ENCODE data around the gene VAMP8. TPM values are rescaled to one million over a fixed set of nuclear protein-coding genes. Genes with fewer than 3 reads are reported as not detected.

VAMP8 gene
- total RNA-seq, 1 experiment from 2014 or later = 3.4 TPM

DNA sequence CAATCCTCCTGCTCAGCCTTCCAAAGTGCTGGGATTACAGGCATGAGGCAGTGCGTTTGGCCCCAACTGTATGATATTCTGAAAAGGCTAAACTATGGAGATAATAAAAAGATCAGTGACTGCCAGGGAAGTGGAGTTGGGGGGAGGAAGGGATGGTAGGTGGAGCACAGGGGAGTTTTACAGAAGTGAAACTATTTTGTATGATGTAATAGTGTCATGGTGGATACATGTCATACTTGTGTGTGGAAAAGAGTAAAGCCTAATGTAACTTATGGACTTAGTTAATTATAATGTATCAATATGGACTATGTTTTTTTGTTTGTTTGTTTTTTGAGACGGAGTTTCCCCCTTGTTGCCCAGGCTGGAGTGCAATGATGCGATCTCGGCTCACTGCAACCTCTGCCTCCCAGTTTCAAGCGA is 13.2 kb upstream of the VAMP8 start:
- no peak for DNase-seq (ENCODE audit: low read depth)
- in situ Hi-C loops (cut with HindIII; ENCODE audit: low pct_unique_long_range_greater_than_20kb, low sequenced_read_pairs) = no loop called here

DNA sequence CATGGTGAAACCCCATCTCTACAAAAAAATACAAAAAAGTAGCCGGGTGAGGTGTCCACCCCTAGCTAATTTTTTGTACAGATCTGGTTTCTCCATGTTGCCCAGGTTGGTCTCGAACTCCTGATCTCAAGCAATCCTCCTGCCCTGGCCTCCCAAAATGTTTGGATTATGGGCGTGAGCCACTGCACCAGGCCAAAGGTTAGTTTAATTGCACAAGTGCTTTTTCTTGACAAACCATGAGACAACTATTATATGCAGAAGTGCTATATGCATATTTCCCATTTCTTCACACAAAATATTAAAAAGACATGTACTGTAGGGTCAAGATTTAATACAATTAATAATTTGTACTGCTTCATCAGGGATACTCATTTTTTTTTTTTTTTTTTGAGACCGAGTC is 11.1 kb upstream of the VAMP8 start:
- in situ Hi-C loops (cut with HindIII; ENCODE audit: low pct_unique_long_range_greater_than_20kb, low sequenced_read_pairs) = no loop called here
- no peak for DNase-seq (ENCODE audit: low read depth)

DNA sequence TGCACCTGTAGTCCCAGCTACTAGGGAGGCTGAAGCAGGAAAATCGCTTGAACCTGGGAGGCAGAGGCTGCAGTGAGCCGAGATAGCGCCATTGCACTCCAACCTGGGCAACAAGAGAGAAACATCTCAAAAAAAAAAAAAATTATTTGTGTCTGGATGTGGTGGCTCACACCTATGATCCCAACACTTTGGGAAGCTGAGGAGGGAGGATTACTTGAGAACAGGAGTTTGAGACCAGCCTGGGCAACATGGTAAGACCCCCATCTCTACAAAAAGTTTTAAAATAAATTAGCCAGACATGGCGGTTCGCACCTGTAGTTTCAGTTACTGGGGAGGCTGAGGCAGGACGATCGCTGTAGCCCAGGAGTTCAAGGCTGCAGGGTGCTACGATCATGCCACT is 1.6 kb upstream of the VAMP8 start:
- in situ Hi-C loops (cut with HindIII; ENCODE audit: low pct_unique_long_range_greater_than_20kb, low sequenced_read_pairs) = no loop called here
- no peak for DNase-seq (ENCODE audit: low read depth)

DNA sequence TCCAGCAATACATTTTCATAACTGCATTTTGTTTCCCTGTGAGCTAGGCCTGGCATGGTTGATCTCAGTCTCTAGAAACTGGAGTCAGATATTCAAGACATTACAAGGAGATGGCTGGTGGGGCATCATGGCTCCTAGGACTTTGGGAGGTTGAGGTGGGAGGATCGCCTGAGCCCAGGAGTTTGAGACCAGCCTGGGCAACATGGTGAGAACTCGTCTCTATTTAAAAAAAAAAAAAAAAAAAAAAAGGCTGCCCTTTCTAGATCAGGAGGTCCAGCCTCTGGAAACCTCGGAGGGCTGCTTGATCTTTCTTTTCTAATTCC is 362 bp upstream of the VAMP8 start:
- in situ Hi-C loops (cut with HindIII; ENCODE audit: low pct_unique_long_range_greater_than_20kb, low sequenced_read_pairs) = no loop called here
- no peak for DNase-seq (ENCODE audit: low read depth)

DNA sequence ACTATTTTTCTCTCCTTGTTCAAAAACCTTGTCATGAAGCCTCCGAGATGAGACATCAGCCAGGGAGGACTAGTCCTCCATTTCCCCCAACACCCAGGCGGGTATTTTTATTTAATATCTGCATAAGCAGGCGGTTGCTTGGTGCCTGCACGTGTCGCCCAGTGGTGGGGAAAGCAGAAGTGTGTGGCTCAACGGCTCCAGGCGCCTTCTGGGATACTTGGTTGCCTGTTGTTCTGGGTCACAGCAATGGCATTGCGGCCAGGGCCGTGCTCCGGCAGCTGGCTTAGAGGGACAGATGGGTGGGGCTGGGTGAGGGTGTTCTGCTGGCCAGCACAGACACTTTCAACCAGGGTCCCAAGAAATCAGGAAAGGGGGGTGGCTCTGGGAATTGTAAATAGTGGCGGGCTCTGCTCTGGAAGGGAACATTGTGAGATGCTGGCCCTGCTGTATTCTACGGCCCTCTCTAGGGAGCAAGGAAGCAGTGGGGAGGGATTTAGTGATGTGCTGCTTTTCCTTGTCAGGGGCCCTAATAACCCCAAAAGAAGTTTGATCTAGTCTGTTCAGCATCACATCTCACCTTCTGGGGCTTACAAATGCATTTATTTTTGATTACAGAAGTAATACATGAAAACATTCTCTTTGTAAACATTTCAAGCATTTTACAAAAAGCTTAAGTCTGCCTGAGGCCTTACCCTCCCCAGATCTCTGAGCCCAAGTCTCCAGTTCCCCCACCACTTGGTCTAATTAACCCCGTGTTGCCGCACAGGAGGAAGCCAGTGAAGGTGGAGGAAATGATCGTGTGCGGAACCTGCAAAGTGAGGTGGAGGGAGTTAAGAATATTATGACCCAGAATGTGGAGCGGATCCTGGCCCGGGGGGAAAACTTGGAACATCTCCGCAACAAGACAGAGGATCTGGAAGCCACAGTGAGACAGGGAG is 1.1 kb downstream of the VAMP8 start:
- DNase-seq (ENCODE audit: low read depth) = no peak
- in situ Hi-C loops (cut with HindIII; ENCODE audit: low pct_unique_long_range_greater_than_20kb, low sequenced_read_pairs) = no loop called here

DNA sequence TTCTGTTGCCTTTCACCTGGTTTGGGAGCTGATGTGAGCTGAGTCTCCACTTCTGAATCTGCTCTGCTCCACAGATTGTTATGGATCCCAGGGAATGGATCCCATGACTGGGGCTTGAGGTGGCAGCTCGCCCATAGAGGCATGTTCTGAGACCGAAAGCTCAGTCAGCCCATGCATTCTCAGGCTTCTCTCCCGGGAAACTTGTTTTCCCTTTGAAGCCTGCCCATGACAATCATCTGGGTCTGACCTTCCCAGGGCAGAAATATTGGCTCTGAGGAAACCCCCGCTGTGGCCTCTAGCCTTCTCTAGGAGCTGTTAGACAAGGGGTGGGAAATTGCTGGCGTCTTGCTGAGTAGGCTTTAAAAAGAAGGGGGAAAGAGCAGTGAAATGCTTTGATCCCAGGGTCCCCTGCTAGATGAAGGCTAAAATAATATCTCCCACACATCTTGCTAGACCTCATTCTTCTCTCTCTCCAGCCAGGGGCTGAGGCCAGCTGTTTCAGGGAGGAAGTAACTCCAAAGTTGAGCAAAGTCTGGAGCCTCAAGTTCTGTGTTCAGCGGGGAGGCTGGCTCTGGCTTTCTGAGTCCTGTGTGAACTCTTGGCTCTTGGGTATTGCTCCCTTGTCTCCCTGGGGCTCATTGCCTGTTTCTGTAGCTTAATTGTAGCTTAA is 2.0 kb downstream of the VAMP8 start:
- no peak for DNase-seq (ENCODE audit: low read depth)
- in situ Hi-C loops (cut with HindIII; ENCODE audit: low pct_unique_long_range_greater_than_20kb, low sequenced_read_pairs) = no loop called here

DNA sequence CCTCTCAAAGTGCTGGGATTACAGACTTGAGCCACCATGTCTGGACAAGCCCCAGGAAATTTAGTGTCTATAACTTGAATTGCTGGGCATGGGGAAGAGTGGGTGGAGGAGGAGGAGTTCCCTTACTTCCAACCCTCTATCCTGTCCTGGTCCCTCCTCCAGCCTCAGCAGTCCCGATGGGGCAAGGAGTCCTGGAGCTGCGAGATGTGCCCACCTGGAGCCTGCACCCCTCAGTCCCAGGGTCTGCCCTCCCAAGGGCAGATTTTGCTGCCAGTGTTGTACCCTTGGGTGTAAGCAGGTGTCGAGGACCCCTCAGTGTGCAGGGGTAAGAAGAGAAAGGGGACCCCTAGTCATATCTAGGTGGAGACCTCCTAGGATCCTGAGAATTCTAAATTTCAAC is 2.8 kb downstream of the VAMP8 start:
- in situ Hi-C loops (cut with HindIII; ENCODE audit: low pct_unique_long_range_greater_than_20kb, low sequenced_read_pairs) = no loop called here
- no peak for DNase-seq (ENCODE audit: low read depth)

DNA sequence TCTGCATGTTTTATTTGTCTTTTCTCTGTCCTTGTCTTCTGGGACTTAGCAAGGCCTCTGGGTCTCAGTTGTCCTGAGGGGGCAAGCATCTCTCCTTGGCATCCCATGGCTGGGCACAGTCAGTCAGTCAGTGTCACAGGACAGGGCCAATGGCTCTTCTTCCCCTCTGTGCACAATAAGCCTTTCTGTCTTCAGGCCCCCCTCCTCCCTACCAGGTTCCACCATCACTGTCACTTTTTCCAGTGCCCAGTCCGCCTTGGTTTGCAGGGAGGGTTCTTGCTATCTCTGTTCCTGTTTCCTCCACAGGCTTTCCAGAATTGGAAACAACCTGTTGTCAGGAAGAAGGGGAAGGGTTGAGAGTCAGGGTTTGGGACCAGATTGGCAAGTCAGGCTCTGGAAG is 5.1 kb downstream of the VAMP8 start:
- in situ Hi-C loops (cut with HindIII; ENCODE audit: low pct_unique_long_range_greater_than_20kb, low sequenced_read_pairs) = no loop called here
- no peak for DNase-seq (ENCODE audit: low read depth)

DNA sequence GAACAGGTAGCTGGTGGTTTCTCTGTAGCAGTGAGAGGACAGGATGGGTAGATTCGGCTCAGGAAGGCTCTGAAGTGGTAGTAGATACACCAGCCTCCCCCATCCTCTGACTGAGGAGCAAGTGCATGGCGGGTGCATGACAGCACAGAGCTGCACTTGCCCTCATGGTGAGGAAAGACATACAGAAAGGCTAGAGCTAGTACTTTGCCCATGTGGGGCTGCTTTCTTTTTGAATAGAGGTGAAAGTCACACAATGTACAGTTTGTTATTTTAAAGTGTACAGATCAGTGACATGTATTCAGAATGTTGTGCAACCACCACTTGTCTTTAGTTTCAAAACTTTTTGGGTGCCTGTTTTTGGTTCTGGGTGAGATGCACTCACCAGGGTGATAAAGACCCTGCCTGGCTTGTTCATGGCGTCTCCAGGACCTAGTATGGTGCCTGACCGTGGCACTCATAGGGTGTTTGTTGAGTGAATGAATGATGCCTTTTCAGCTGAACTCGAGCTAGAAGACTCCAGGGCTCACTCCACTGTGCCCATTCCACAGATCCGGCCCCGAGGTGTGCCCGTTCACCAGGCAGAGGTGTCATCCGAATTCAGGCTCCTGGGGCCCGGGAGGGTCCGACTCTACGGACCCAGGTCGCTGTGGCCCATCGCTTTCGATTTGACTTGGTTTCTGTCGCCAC is 6.4 kb downstream of the VAMP8 start:
- in situ Hi-C loops (cut with HindIII; ENCODE audit: low pct_unique_long_range_greater_than_20kb, low sequenced_read_pairs) = no loop called here
- DNase-seq (ENCODE audit: low read depth) = no peak

DNA sequence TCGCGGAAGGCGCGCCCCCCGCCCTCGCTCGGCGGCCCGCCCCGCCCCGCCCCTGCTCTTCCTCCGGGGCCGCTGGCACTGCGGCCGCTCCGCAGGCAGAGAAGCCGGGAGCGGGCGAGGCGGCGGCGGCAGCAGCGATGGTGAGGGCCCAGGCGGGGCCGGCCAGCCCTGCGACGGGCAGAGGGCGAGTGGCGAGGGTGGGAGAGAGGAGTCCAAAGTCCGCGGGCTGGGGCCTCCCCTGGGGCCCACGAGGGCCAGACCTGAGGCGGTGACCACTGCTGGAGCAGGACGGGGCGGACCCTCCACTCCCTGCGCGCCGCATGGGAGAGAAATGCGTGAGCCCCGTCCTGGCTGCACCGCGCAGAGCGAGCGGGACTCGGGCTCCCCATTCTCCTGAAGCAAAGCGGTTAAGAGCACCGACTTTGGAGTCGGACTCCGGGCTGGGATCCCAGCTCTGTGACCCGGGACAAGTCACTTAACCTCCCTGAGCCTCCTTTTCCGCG is 7.0 kb downstream of the VAMP8 start, which contains the start of gene VAMP5:
Gene VAMP5 (plus strand): TSS at position 78 of the 503 bp plus-strand sequence. CDS start 60 bp downstream, at position 138.
- in situ Hi-C loops (cut with HindIII; ENCODE audit: low pct_unique_long_range_greater_than_20kb, low sequenced_read_pairs) = no loop called here
- DNase-seq (ENCODE audit: low read depth) = no peak

DNA sequence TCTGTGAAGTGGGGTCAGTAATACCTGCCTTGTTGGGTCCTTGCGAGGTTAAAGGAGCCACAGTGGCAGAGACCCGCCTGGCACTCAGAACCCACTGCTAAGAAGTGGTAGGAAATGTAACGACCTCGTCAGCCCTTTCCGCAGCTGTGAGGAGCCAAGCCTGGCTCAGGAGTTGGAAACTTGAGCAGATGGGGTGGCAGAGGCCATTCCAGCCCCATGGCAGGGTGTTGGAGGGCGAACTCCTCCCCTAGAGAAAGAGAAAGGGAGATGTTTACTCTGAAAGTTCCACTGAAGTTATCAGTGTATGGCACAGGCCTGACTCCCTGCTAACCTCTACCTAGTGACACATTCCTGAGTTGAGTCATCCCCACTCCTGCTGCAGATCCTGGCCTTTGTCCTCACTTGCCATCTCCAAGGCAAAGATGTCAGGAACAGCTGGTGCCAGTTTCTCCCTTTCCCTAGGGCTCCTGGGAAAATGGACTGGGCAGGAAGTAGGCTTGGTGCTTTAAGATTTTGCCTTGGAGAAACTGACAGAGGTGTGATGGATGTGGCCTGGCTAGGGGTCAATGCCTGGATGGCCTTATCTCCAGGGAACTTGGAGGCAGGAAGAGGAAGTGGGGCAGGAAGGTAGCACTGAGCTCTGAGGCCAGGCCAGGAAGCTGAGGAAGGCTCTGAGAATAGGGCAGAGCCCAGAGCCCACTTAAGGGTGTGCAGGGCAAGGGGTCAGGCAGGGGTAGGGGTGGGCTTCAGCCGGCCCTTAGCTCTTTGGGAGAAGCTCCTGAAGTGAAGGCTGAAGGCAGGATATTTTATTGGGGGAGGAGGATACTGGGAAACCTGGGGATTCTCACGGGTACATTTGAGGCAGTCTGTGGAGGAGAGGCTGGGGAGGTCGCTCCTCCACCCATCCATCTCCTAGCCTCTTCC is 7.7 kb downstream of the VAMP8 start:
- in situ Hi-C loops (cut with HindIII; ENCODE audit: low pct_unique_long_range_greater_than_20kb, low sequenced_read_pairs) = no loop called here
- DNase-seq (ENCODE audit: low read depth) = peak; percentile 82

DNA sequence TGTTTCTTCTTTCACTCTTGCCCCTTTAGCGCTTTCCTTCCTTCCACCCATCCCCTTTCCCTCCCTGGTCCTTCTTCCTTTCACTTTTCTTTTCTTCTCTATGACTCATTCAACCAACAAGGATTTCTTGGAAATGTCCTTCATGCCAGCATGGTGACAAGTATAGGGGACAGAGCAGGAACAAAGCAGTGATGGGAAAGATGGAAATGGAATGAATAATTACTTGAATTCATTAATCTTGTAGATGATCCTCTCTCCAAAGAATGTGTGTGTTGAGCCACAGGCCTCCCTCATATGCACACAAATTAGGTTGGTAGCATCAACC is 8.4 kb downstream of the VAMP8 start:
- peak; percentile 70 for DNase-seq (ENCODE audit: low read depth)
- in situ Hi-C loops (cut with HindIII; ENCODE audit: low pct_unique_long_range_greater_than_20kb, low sequenced_read_pairs) = no loop called here

DNA sequence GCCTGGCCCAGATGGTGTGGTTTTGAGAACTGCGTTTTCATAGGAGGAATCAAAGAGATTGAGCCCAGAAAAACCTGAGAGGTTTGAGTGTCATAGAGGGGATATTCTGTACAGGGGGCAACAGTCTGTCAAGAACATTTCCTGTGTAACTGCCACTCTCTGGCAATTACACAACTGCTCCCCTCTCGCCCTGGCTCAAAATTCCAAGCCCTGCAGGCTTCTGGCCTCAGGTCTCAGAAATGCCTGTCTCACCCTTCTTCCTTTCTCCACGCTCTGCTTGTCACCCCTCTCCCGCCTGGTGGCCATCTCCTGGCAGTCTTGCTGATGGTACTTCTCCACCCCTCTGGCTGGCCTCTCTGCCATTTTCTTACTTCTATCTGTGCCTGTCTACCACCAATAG is 10.8 kb downstream of the VAMP8 start:
- DNase-seq (ENCODE audit: low read depth) = no peak
- in situ Hi-C loops (cut with HindIII; ENCODE audit: low pct_unique_long_range_greater_than_20kb, low sequenced_read_pairs) = no loop called here

DNA sequence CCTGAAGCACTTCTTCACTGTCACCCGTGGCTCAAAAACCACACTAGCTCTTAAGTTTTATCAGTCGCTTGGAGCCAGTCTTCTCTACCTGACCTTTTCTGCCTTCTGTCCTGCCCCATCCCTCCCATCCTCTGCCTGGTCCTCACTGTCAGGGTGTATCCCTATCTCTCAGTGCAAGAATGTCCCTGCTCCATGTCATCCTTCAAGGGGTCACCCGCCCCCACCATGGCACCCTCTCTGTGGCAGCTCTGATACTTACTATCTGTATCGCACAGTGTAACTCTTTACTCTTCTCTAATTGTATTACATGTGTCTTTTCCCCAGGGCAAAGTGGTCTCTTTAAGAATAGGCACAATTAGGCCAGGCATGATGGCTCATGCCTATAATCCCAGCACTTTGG is 11.3 kb downstream of the VAMP8 start:
- DNase-seq (ENCODE audit: low read depth) = no peak
- in situ Hi-C loops (cut with HindIII; ENCODE audit: low pct_unique_long_range_greater_than_20kb, low sequenced_read_pairs) = no loop called here

DNA sequence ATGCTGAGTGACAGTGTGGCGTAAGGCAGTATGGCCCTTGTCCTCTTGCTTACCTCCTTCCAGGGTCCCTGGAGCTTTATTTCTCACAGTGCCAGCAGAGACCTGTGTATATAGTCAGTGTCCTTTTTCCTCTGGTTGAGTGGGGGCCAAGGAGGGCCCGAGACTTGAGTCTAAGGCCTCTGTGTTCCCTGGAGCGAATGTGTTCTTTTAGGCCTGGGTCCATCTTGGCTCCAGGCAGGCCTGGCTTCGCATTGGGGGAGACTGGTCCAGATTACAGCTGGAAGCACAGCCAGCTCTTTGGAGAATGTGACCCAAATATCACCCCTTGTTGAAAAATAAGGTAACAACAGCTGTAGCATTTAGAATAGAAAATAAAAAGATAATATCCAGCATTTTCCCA is 11.8 kb downstream of the VAMP8 start:
- in situ Hi-C loops (cut with HindIII; ENCODE audit: low pct_unique_long_range_greater_than_20kb, low sequenced_read_pairs) = no loop called here
- DNase-seq (ENCODE audit: low read depth) = no peak

DNA sequence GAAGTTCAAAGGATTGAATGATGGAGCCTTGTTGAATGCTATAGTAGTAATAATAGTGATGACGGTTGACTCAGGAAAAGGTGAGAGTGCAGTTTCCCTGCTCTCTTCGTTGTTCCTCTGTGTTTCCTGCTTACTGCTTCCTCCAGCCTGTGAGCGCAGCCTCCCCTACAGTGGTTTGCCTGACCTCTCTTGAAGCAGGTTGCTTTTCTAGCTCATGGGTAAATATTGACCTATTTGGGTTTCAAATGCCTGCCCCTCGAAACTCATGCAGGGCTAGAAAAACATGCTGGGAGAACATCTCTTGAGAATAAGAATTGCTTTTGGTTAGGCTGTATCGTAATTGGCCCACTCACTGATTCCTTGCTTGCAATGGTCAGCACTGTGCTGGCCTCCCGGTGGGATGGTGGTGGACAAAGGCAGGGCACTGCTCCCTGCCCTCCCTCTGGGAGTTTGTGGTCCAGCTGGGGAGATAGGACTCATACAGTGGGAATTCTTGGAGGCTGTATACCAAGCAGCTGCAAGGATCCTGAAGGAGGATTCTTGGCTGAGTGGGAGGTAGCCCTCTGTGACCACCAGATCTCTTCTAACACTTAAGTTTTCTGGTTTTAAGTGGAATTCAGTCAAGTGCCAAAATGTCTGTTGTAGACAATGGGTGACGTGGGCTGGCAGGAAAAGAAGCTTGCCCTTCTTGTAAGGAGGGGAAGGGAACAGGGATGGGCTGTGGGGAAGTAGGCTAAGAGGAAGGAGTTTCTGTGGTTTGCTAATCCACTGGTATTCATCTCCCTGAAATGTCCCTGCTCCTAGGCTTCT is 12.8 kb downstream of the VAMP8 start:
- in situ Hi-C loops (cut with HindIII; ENCODE audit: low pct_unique_long_range_greater_than_20kb, low sequenced_read_pairs) = no loop called here
- DNase-seq (ENCODE audit: low read depth) = no peak

DNA sequence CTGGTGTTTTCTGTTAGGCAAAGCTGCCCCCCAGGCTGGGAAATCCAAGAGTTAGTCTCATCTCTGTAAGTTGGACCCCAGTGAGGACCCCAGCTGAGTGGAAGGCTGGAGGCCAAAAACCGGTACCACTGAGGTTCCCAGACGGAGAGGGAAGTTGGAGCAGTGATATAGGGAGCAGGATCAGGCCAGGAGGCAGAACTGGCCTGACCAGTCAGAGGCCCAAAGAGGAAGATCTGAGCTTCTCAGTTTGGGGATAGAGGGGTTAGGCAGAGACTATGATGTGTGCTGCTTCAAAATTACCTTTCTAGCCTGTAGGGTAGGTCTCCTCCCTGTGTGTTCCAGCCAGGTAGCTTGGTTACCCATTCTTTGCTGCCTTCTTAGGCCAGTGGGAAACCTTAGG is 13.6 kb downstream of the VAMP8 start:
- no peak for DNase-seq (ENCODE audit: low read depth)
- in situ Hi-C loops (cut with HindIII; ENCODE audit: low pct_unique_long_range_greater_than_20kb, low sequenced_read_pairs) = no loop called here
